Naive thymus-derived CD4-positive, alpha-beta T cell (primary cell): ENCODE results near the gene SLC5A7. TPM values are rescaled to one million over a fixed set of nuclear protein-coding genes. Genes with fewer than 3 reads are reported as not detected.

Source experiments
- ATAC-seq: fragments of 150-1000 bp; cut with Tn5 transposase; 2 replicates; pipeline ENCODE4 v1.10.0; 2021; ENCODE audit warnings: mild to moderate bottlenecking, moderate library complexity
- CTCF ChIA-PET: fragments of 350-600 bp; sonication (Branson Sonifier 250); formaldehyde crosslinking; loops from one replicate; lab custom pipeline; 2021; ENCODE audit warnings: antibody characterized with exemption; lab: Charles Lee
- POLR2A ChIA-PET: fragments of 350-600 bp; sonication (Branson Sonifier 250); formaldehyde crosslinking; loops from one replicate; lab custom pipeline; 2021; ENCODE audit warnings: antibody characterized with exemption, inconsistent platforms; lab: Charles Lee
- DNase-seq, 9 donors: peaks; one replicate each; pipeline versions ENCODE4 v3.0.0 to v3.0.0-alpha.2; 2020 to 2022; ENCODE audit warnings: mixed read lengths in 1 of 9
- H3K27ac ChIP-seq: one replicate; pipeline ENCODE4 v1.7.0; 2013; ENCODE audit warnings: mild to moderate bottlenecking, low read depth, low read length, moderate library complexity
- H3K27me3 ChIP-seq, 2 donors: one replicate each; pipeline ENCODE4 v1.7.0; 2013; ENCODE audit warnings: low read length in 2 of 2, mild to moderate bottlenecking in 2 of 2, moderate library complexity in 2 of 2; ENCODE audit not compliant: control insufficient read depth in 2 of 2, insufficient read depth in 2 of 2
- H3K36me3 ChIP-seq, 3 experiments: 1 replicate in 2 of 3; 2 replicates in 1 of 3; pipeline ENCODE4 v1.7.0; 2013; ENCODE audit warnings: low read length in 3 of 3, mild to moderate bottlenecking in 3 of 3, moderate library complexity in 1 of 3; ENCODE audit not compliant: insufficient read depth in 3 of 3, control insufficient read depth in 2 of 3
- H3K4me1 ChIP-seq, 2 donors: one replicate each; pipeline ENCODE4 v1.7.0; 2013; ENCODE audit warnings: low read length in 2 of 2, mild to moderate bottlenecking in 2 of 2, moderate library complexity in 1 of 2; ENCODE audit not compliant: control insufficient read depth in 2 of 2, insufficient read depth in 2 of 2
- H3K4me3 ChIP-seq: 2 replicates; pipeline ENCODE4 v1.7.0; 2013; ENCODE audit warnings: mild to moderate bottlenecking, low read length
- H3K9me3 ChIP-seq, 3 experiments: 1 replicate in 2 of 3; 2 replicates in 1 of 3; pipeline ENCODE4 v1.7.0; 2013; ENCODE audit warnings: low read length in 3 of 3; ENCODE audit not compliant: control insufficient read depth in 2 of 3
- H3K27ac Mint-ChIP-seq, 9 donors: one replicate each; pipeline ENCODE4 v1.8.0; 2020 to 2022; ENCODE audit warnings: mixed read lengths in 9 of 9, mild to moderate bottlenecking in 8 of 9, moderate library complexity in 5 of 9, inconsistent platforms in 2 of 9
- H3K27me3 Mint-ChIP-seq, 5 donors: one replicate each; pipeline ENCODE4 v1.8.0; 2021 to 2022; ENCODE audit warnings: mixed read lengths in 5 of 5, mild to moderate bottlenecking in 1 of 5
- H3K36me3 Mint-ChIP-seq, 5 donors: one replicate each; pipeline ENCODE4 v1.8.0; 2020 to 2022; ENCODE audit warnings: mixed read lengths in 5 of 5, mild to moderate bottlenecking in 3 of 5, inconsistent platforms in 1 of 5
- H3K4me1 Mint-ChIP-seq, 7 donors: one replicate each; pipeline ENCODE4 v1.8.0; 2020 to 2022; ENCODE audit warnings: mixed read lengths in 7 of 7, mild to moderate bottlenecking in 3 of 7, inconsistent platforms in 1 of 7
- H3K4me3 Mint-ChIP-seq, 10 donors: one replicate each; pipeline ENCODE4 v1.8.0; 2020 to 2022; ENCODE audit warnings: mild to moderate bottlenecking in 10 of 10, mixed read lengths in 10 of 10, moderate library complexity in 6 of 10, inconsistent platforms in 2 of 10
- H3K9me3 Mint-ChIP-seq, 11 donors: one replicate each; pipeline ENCODE4 v1.8.0; 2020 to 2022; ENCODE audit warnings: mixed read lengths in 11 of 11, mild to moderate bottlenecking in 4 of 11, inconsistent platforms in 1 of 11, moderate library complexity in 1 of 11
- intact Hi-C, 2 donors: fragments of 100-400 bp; cut with micrococcal nuclease; formaldehyde crosslinking; loops; one replicate each; pipeline ENCODE4 v1.15.1; 2023
- polyA plus RNA-seq, 2 donors: library from polyadenylated mRNA; unstranded; fragments of 300-500 nt; fragmentation: Illumina TruSeq; gene quantifications; one replicate each; pipeline ENCODE4 v1.2.3, GENCODE V29; 2021
- total RNA-seq, 6 experiments: library from RNA in 5 of 6; stranded (reverse) in 5 of 6; gene quantifications; 1 replicate in 5 of 6; 2 replicates in 1 of 6; pipeline ENCODE4 v1.2.3 and lab custom pipeline; 2021 to 2026

The SLC5A7 gene
- not detected for total RNA-seq
- polyA plus RNA-seq: not detected
- not detected for total RNA-seq (lab: John Stamatoyannopoulos, UW)

GRCh38 chr2:107986278-107987217 is at the start of gene SLC5A7:
Gene SLC5A7 (plus strand): TSS chr2:107986524. CDS start chr2:107988156, 1,632 bp downstream.
- Mint-ChIP-seq H3K36me3 (no peaks in the 10 kb centered on the region), H3K4me3 (no peak within 1 kb of the TSS), H3K27me3 (peaks cover 20 to 31% (median 28%) of the 10 kb centered on the region in 5 donors), H3K4me1 (no peaks in the 10 kb centered on the region), H3K9me3 (peaks cover 0 to 2% (median 0%) of the 10 kb centered on the region in 11 donors), H3K27ac (no peak within 1 kb of the TSS)
- H3K36me3 ChIP-seq: no peaks in the 10 kb centered on the region
- no peaks in the 10 kb centered on the region for H3K4me1 ChIP-seq
- DNase-seq: no peak
- POLR2A ChIA-PET: no interaction called here
- ATAC-seq: no peak
- intact Hi-C loops: no loop called here
- no peak within 1 kb of the TSS for H3K27ac ChIP-seq
- H3K27me3 ChIP-seq: no peaks in the 10 kb centered on the region
- H3K4me3 ChIP-seq: no peak within 1 kb of the TSS
- CTCF ChIA-PET: no interaction called here
- no peaks in the 10 kb centered on the region for H3K9me3 ChIP-seq

- peaks cover 0 to 8% (median 0%) of the 10 kb centered on the region in 11 donors for H3K9me3 Mint-ChIP-seq
- no peak for ATAC-seq
- no peaks in the 10 kb centered on the region for H3K36me3 Mint-ChIP-seq
- H3K4me1 ChIP-seq: no peaks in the 10 kb centered on the region
- no peaks in the 10 kb centered on the region for H3K9me3 ChIP-seq
- no peaks in the 10 kb centered on the region for H3K27me3 ChIP-seq
- ChIA-PET CTCF (no interaction called here), POLR2A (no interaction called here)
- H3K27ac Mint-ChIP-seq: no peak overlapping the region
- no peak overlapping the region for H3K27ac ChIP-seq
- peaks cover 0 to 3% (median 0%) of the 10 kb centered on the region in 5 donors for H3K27me3 Mint-ChIP-seq
- intact Hi-C loops: no loop called here
- no peak overlapping the region for H3K4me3 ChIP-seq
- no peak overlapping the region for H3K4me3 Mint-ChIP-seq
- H3K4me1 Mint-ChIP-seq: no peaks in the 10 kb centered on the region
- no peak for DNase-seq
- H3K36me3 ChIP-seq: no peaks in the 10 kb centered on the region
Measured at GRCh38 chr2:107961395-107961794, 24.9 kb upstream of the SLC5A7 start.

GRCh38 chr2:107964185-107964584 is 22.1 kb upstream of the SLC5A7 start:
- Histone ChIP-seq H3K36me3 (no peaks in the 10 kb centered on the region), H3K27ac (no peak overlapping the region), H3K9me3 (no peaks in the 10 kb centered on the region), H3K27me3 (no peaks in the 10 kb centered on the region), H3K4me1 (no peaks in the 10 kb centered on the region), H3K4me3 (no peak overlapping the region)
- H3K9me3 Mint-ChIP-seq: peaks cover 0 to 11% (median 2%) of the 10 kb centered on the region in 11 donors
- no peak overlapping the region for H3K27ac Mint-ChIP-seq
- H3K4me1 Mint-ChIP-seq: no peaks in the 10 kb centered on the region
- ATAC-seq (no peak), DNase-seq (no peak)
- CTCF ChIA-PET: no interaction called here
- no peak overlapping the region for H3K4me3 Mint-ChIP-seq
- intact Hi-C loops: no loop called here
- POLR2A ChIA-PET: no interaction called here
- H3K27me3 Mint-ChIP-seq: peaks cover 0 to 3% (median 0%) of the 10 kb centered on the region in 5 donors
- no peaks in the 10 kb centered on the region for H3K36me3 Mint-ChIP-seq

- peaks cover 20 to 31% (median 27%) of the 10 kb centered on the region in 5 donors for H3K27me3 Mint-ChIP-seq
- no peak for DNase-seq
- Histone ChIP-seq H3K27ac (no peak overlapping the region), H3K36me3 (no peaks in the 10 kb centered on the region), H3K9me3 (no peaks in the 10 kb centered on the region), H3K4me1 (no peaks in the 10 kb centered on the region), H3K27me3 (no peaks in the 10 kb centered on the region), H3K4me3 (no peak overlapping the region)
- H3K36me3 Mint-ChIP-seq: no peaks in the 10 kb centered on the region
- no peak overlapping the region for H3K4me3 Mint-ChIP-seq
- POLR2A ChIA-PET: no interaction called here
- intact Hi-C loops: no loop called here
- no peak overlapping the region for H3K27ac Mint-ChIP-seq
- no peaks in the 10 kb centered on the region for H3K4me1 Mint-ChIP-seq
- ATAC-seq: no peak
- H3K9me3 Mint-ChIP-seq: peaks cover 0 to 2% (median 0%) of the 10 kb centered on the region in 11 donors
- CTCF ChIA-PET: no interaction called here
Measured at GRCh38 chr2:107984707-107985106, 1.6 kb upstream of the SLC5A7 start.

- CTCF ChIA-PET: no interaction called here
- Mint-ChIP-seq H3K4me3 (no peak overlapping the region), H3K36me3 (no peaks in the 10 kb centered on the region), H3K27me3 (peaks cover 20 to 31% (median 28%) of the 10 kb centered on the region in 5 donors), H3K4me1 (no peaks in the 10 kb centered on the region), H3K9me3 (peaks cover 0 to 2% (median 0%) of the 10 kb centered on the region in 11 donors), H3K27ac (no peak overlapping the region)
- H3K4me3 ChIP-seq: no peak overlapping the region
- intact Hi-C loops: no loop called here
- no peak overlapping the region for H3K27ac ChIP-seq
- DNase-seq (no peak), ATAC-seq (no peak)
- no peaks in the 10 kb centered on the region for H3K27me3 ChIP-seq
- no peaks in the 10 kb centered on the region for H3K36me3 ChIP-seq
- H3K9me3 ChIP-seq: no peaks in the 10 kb centered on the region
- POLR2A ChIA-PET: no interaction called here
- no peaks in the 10 kb centered on the region for H3K4me1 ChIP-seq
Measured at GRCh38 chr2:107988108-107988507, 1.8 kb downstream of the SLC5A7 start.

- no peak overlapping the region for H3K4me3 ChIP-seq
- H3K27me3 ChIP-seq: no peaks in the 10 kb centered on the region
- intact Hi-C loops: no loop called here
- DNase-seq: no peak
- H3K36me3 ChIP-seq: no peaks in the 10 kb centered on the region
- ATAC-seq: no peak
- H3K4me3 Mint-ChIP-seq: no peak overlapping the region
- ChIA-PET CTCF (no interaction called here), POLR2A (no interaction called here)
- H3K4me1 Mint-ChIP-seq: no peaks in the 10 kb centered on the region
- peaks cover 20 to 30% (median 24%) of the 10 kb centered on the region in 5 donors for H3K27me3 Mint-ChIP-seq
- no peak overlapping the region for H3K27ac Mint-ChIP-seq
- H3K9me3 ChIP-seq: no peaks in the 10 kb centered on the region
- no peaks in the 10 kb centered on the region for H3K36me3 Mint-ChIP-seq
- H3K4me1 ChIP-seq: no peaks in the 10 kb centered on the region
- no peak overlapping the region for H3K27ac ChIP-seq
- peaks cover 0 to 2% (median 0%) of the 10 kb centered on the region in 11 donors for H3K9me3 Mint-ChIP-seq
Measured at GRCh38 chr2:107989445-107989844, 3.1 kb downstream of the SLC5A7 start.
